Breast epithelium (tissue), 4 donors: ENCODE data around the gene PATL2. TPM values are rescaled to one million over a fixed set of nuclear protein-coding genes. Genes with fewer than 3 reads are reported as not detected.
"Not testable (repeated sequence)": the region's sequence is repeated elsewhere in the genome, so short reads cannot be mapped to it uniquely, and the experiment has no call there.

Experiments used
- DNase-seq, 2 donors: peaks; one replicate each; pipeline ENCODE4 v3.0.0-alpha.2; 2019; ENCODE audit warnings: low spot score in 2 of 2
- H3K27ac ChIP-seq, 2 donors: fragments of 200-600 bp; sonication (generic) in 1 of 2; one replicate each; pipeline ENCODE4 v1.5.1; 2016 to 2019; ENCODE audit warnings: mild to moderate bottlenecking in 1 of 2
- H3K27me3 ChIP-seq, 2 donors: fragments of 200-600 bp; sonication (generic) in 1 of 2; one replicate each; pipeline versions ENCODE4 v1.5.1 to v1.6.0; 2017 to 2019; ENCODE audit warnings: control low read depth in 1 of 2, mild to moderate bottlenecking in 1 of 2
- H3K36me3 ChIP-seq: fragments of 200-600 bp; one replicate; pipeline ENCODE4 v1.5.1; 2019
- H3K4me1 ChIP-seq, 2 donors: fragments of 200-600 bp; sonication (generic); one replicate each; pipeline ENCODE4 v1.5.1; 2016 to 2019; ENCODE audit warnings: control low read depth in 1 of 2
- H3K4me3 ChIP-seq, 3 donors: fragments of 200-600 bp; sonication (generic); 1 replicate in 2 of 3; 2 replicates in 1 of 3; pipeline ENCODE4 v1.5.1; 2016 to 2019; ENCODE audit warnings: mild to moderate bottlenecking in 3 of 3, moderate library complexity in 2 of 3
- H3K9me3 ChIP-seq, 2 donors: fragments of 200-600 bp; sonication (generic) in 1 of 2; one replicate each; pipeline ENCODE4 v1.5.1; 2016 to 2019; ENCODE audit warnings: control low read depth in 1 of 2
- POLR2A ChIP-seq: fragments of 450-650 bp; IDR thresholded peaks from one replicate; pipeline ENCODE4 v1.6.1; 2016; ENCODE audit warnings: antibody characterized with exemption, mild to moderate bottlenecking, moderate library complexity
- POLR2AphosphoS5 ChIP-seq, 3 donors: sonication (generic); formaldehyde crosslinking; IDR thresholded peaks; one replicate each; pipeline ENCODE4 v1.6.1; 2017; ENCODE audit warnings: antibody characterized with exemption in 3 of 3
- intact Hi-C: fragments of 100-400 bp; cut with DNase I; formaldehyde crosslinking; loops from one replicate; pipeline ENCODE4 v1.15.1; 2023; ENCODE audit warnings: low total_unique reads
- total RNA-seq, 3 donors: library from RNA; depleted of rRNA; stranded (reverse); fragments of >200 nt; gene quantifications; one replicate each; pipeline ENCODE4 v1.1.0, GENCODE V29; 2016
- TF ChIP-seq, protein P1 (sequence below), 3 donors: fragments of 450-650 bp; IDR thresholded peaks; one replicate each; pipeline ENCODE4 v1.5.1; 2016 to 2017; ENCODE audit warnings: antibody characterized with exemption in 3 of 3, mild to moderate bottlenecking in 3 of 3, moderate library complexity in 3 of 3

Gene PATL2
- total RNA-seq, 3 donors from 2014 or later = 1.6 to 2.6 (median 2.2) TPM

DNA sequence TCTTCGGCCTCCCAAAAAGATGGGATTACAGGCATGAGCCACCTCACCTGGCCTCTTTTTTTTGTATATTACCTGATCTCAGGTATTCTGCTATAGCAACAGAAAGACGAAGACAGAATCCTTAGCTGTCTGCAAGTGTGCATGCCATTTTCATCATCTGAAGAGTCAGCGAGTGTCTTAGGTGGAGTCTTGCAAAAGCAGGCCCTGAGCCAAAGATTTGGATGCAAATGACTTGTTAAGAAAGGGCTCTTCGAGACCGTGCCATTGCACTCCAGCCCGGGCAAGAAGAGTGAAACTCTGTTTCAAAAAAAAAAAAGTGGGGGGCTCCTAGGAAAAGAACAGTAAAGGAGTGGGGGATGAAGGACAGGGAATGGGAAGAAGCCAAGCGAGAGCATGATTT lies 15.0 kb upstream of the PATL2 start:
- H3K9me3 ChIP-seq = no peaks in the 10 kb centered on the region
- no peak for DNase-seq
- H3K27ac ChIP-seq = peak overlapping the region; percentile 30 to 82
- no peaks in the 10 kb centered on the region for H3K36me3 ChIP-seq
- TF ChIP-seq POLR2AphosphoS5 (IDR thresholded peaks at IDR 0.05) = no peak
- no peak for TF ChIP-seq POLR2A
- TF ChIP-seq, protein P1, sequence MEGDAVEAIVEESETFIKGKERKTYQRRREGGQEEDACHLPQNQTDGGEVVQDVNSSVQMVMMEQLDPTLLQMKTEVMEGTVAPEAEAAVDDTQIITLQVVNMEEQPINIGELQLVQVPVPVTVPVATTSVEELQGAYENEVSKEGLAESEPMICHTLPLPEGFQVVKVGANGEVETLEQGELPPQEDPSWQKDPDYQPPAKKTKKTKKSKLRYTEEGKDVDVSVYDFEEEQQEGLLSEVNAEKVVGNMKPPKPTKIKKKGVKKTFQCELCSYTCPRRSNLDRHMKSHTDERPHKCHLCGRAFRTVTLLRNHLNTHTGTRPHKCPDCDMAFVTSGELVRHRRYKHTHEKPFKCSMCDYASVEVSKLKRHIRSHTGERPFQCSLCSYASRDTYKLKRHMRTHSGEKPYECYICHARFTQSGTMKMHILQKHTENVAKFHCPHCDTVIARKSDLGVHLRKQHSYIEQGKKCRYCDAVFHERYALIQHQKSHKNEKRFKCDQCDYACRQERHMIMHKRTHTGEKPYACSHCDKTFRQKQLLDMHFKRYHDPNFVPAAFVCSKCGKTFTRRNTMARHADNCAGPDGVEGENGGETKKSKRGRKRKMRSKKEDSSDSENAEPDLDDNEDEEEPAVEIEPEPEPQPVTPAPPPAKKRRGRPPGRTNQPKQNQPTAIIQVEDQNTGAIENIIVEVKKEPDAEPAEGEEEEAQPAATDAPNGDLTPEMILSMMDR (IDR thresholded peaks at IDR 0.05) = no peak
- peak overlapping the region in 1 of 3 donors; percentile 24 for H3K4me3 ChIP-seq
- H3K4me1 ChIP-seq = no peaks in the 10 kb centered on the region
- intact Hi-C loops = loop anchor here (2.0 kb wide), 1 partner anchor 15 kb away; the partner anchor contains the start of genes B2M and PATL2
- no peaks in the 10 kb centered on the region for H3K27me3 ChIP-seq

- H3K27ac ChIP-seq = no peak overlapping the region
- H3K4me1 ChIP-seq = no peaks in the 10 kb centered on the region
These were observed 10.9 kb upstream of the PATL2 start for GRCh38 chr15:44722011-44722410.

DNA sequence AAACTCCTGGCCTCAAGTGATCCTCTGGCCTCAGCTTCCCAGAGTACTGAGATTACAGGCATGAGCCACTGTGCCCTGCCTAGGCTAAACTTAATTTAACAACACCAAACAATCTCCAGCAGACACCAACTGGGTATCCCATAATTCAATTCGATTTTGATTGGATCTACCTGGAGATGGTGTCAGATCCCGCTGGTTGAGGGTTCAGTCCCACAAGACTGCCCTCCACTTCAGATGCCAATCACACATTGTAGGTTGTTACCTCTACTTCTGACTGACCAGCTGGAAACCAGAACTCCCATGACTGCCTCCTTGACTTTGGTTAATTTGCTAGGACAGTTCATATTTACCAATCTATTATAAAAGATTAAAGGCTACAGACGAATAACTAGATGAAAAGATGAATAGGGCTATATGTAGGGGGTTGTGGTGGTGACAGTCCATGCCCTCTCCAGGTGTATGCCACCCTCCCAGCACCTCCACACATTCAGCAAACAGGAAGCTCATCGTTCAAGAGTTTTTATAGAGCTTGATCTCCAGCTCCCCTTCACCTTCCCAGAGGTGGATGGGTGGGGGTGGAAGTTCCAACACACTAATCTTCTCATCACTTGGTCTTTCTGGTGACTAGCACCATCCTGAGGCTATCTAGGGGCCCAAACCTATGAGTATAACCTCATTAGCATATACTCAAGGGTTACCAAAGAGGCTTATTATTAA lies 9.5 kb upstream of the PATL2 start:
- Histone ChIP-seq H3K36me3 (peaks cover 5% of the 10 kb centered on the region), H3K4me1 (peaks cover 0 to 4% of the 10 kb centered on the region in 2 donors), H3K27me3 (no peaks in the 10 kb centered on the region), H3K4me3 (no peak overlapping the region), H3K27ac (peak overlapping the region in 1 of 2 donors; percentile 4), H3K9me3 (no peaks in the 10 kb centered on the region)
- DNase-seq = no peak
- intact Hi-C loops = no loop called here
- TF ChIP-seq POLR2AphosphoS5 (IDR thresholded peaks at IDR 0.05) = no peak
- TF ChIP-seq POLR2A = no peak
- TF ChIP-seq, protein P1 (IDR thresholded peaks at IDR 0.05) = no peak

More at GRCh38 chr15:44722011-44722410, 10.9 kb upstream of the PATL2 start:
- no peak for DNase-seq
- intact Hi-C loops = no loop called here
- Histone ChIP-seq H3K9me3 (no peaks in the 10 kb centered on the region), H3K36me3 (no peaks in the 10 kb centered on the region), H3K4me3 (no peak overlapping the region), H3K27me3 (no peaks in the 10 kb centered on the region)
- no peak for TF ChIP-seq POLR2A

- intact Hi-C loops, H3K27me3 ChIP-seq, DNase-seq, H3K4me1 ChIP-seq, H3K36me3 ChIP-seq, H3K9me3 ChIP-seq, H3K4me3 ChIP-seq: not testable (repeated sequence)
- peak overlapping the region in 1 of 2 donors; percentile 4 for H3K27ac ChIP-seq
These were observed 8.9 kb upstream of the PATL2 start for GRCh38 chr15:44720000-44720435.

GRCh38 chr15:44719293-44719999 lies 8.3 kb upstream of the PATL2 start:
- H3K4me1 ChIP-seq = peaks cover 0 to 6% of the 10 kb centered on the region in 2 donors
- no peaks in the 10 kb centered on the region for H3K9me3 ChIP-seq
- DNase-seq = no peak
- TF ChIP-seq, protein P1 (IDR thresholded peaks at IDR 0.05) = no peak
- TF ChIP-seq POLR2A = no peak
- TF ChIP-seq POLR2AphosphoS5 (IDR thresholded peaks at IDR 0.05) = no peak
- no peak overlapping the region for H3K27ac ChIP-seq
- H3K27me3 ChIP-seq = no peaks in the 10 kb centered on the region
- no peak overlapping the region for H3K4me3 ChIP-seq
- H3K36me3 ChIP-seq = peaks cover 8% of the 10 kb centered on the region
- intact Hi-C loops = no loop called here

DNA sequence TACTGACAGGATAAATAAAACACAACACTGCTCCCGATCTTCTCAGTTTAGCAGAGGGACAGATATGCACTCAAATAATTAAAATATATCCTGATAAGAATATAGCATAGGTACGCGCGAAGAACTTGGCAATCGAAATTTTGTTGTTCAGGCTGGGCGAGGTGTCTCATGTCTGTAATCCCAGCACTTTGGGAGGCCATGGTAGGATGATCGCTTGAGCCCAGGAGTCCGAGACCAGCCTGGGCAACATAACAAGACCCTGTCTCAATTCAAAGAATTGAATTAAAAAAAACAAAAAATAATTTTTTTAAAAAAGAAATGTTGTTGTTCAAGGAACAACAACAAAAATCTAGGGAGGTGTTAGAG lies 7.8 kb upstream of the PATL2 start:
- intact Hi-C loops = no loop called here
- H3K36me3 ChIP-seq = peaks cover 8% of the 10 kb centered on the region

More for the DNA sequence above, 7.8 kb upstream of the PATL2 start:
- Histone ChIP-seq H3K4me3 (no peak overlapping the region), H3K9me3 (no peaks in the 10 kb centered on the region), H3K27me3 (no peaks in the 10 kb centered on the region), H3K4me1 (peaks cover 0 to 10% of the 10 kb centered on the region in 2 donors), H3K27ac (no peak overlapping the region)
- TF ChIP-seq POLR2A (no peak), POLR2AphosphoS5 (IDR thresholded peaks at IDR 0.05) (no peak)
- TF ChIP-seq, protein P1 (IDR thresholded peaks at IDR 0.05) = no peak
- no peak for DNase-seq
